Measurements from ENCODE around the gene PHLPP1.
"Not testable (repeated sequence)": the region's sequence is repeated elsewhere in the genome, so short reads cannot be mapped to it uniquely, and the experiment has no call there.

The PHLPP1 gene

DNA sequence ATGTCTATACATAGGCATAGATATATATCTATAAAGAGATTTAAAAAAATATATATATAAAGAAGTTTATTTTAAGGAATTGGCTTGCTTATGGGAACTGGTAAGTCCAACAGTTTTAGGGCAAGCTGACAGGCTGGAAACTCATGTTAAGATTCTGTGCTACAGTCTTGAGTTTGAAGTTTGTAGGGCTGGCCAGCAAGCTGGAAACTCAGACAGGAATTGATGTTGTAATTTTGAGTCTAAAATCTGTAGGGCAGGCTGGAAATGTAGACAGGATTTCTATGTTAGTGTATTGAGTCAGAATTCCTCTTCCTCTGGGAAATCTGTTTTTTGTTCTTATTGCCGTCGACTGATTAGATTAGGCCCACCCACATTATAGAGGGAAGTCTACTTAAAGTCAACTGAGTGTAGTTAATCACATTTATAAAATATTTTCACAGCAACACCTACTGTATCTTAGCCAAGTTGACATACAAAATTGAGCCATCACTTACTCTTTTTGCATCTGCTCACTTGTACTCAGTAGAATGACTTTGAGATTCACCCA lies 60.8 kb downstream of the PHLPP1 start:
- DNase-seq = no peak

DNA sequence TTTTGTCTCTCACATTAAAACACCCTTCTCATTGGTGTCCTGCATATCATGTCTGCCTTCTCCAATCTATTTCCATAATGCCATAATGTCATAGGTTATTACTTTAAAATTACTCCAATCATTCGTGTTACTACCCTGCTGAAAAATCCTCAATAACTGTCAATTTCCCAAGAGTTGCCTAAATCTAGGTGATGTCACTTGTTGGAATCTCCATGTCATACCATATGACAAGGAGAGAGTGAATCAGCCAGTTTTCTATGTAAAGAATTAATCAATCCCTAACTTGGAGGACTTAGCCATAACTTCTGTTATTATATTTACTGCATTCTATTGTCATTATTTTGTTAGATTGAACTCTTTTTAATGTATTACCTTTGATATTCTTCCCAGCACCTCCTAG lies 62.5 kb downstream of the PHLPP1 start:
- DNase-seq = no peak

DNA sequence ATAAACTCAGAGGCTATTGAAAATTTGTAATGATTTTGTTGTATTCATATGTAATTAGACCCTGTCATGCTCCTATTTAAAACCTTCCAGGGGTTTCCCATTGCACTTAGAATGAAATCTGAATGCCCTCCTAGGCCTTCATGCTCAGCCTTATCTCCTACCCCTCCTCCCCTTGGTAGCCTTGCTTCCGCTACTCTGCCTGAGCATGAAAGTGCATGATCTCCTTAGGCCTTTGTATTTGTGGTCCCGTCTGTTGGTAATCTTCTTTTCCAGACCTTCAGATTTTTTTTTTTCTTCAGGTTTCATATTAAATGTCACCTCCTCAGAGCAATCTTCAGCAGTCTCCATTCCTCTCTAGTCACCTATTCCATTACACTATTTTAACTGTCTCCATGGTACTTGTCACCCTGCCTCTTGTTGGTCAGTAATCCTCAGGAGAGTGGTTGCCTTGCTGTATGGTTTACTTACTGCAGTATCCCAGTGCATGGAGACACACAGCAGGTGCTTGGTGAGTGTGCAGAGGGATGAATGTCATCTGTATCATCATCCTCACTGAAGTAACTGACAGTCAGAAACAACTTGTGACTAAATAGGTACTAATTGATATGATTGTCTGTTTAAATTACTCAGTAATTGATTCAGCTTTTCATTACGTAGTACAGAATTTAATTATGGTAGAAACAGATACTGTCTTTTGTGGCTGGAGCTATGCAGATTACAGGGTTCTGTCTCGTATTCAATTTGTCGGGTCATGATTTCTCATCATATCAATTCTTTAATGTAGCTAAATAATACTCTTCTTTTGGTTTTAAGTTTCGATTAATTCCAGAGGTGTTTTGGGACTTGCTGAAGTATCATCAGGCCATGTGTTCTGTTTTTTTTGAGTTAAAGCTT lies 63.9 kb downstream of the PHLPP1 start:
- DNase-seq = no peak

DNA sequence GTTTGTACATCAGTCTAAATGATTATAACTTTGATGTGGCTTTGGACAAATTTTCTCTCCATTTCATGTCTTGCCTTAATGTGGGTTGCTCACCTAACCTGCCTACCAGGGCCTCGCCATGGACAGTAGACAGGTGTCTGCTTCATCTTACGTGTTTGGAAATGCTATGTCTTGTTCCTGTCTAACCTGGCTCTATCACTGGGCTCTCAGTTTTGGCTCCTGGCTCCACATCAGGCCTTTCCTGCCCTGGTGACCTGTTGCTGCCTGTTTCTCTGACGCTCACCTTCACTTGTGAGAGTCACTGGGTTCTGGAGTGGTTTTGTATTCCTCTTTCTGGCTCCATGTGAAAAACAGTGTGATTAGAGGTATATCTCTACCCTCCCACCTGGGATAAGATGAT lies 65.9 kb downstream of the PHLPP1 start:
- no peak for DNase-seq

DNA sequence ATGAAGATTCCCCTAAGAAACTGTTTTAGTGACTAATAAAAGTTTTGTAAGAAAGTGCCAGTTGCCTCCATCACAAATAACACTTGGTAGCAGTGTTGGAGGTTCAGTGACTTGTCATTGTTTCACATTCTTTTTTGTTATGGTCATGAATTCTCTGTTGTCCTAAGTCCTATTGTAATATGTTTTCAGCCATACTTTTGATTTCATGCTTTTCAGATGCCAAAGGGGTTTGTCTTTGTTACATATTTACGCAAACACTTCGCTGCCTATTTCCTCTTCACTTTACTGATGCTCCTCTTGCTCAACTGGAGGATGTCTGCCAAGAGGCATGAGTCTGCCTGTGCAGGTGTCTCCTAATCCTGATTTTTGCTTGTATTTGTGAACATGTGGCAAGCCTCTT lies 66.6 kb downstream of the PHLPP1 start:
- DNase-seq = no peak

DNA sequence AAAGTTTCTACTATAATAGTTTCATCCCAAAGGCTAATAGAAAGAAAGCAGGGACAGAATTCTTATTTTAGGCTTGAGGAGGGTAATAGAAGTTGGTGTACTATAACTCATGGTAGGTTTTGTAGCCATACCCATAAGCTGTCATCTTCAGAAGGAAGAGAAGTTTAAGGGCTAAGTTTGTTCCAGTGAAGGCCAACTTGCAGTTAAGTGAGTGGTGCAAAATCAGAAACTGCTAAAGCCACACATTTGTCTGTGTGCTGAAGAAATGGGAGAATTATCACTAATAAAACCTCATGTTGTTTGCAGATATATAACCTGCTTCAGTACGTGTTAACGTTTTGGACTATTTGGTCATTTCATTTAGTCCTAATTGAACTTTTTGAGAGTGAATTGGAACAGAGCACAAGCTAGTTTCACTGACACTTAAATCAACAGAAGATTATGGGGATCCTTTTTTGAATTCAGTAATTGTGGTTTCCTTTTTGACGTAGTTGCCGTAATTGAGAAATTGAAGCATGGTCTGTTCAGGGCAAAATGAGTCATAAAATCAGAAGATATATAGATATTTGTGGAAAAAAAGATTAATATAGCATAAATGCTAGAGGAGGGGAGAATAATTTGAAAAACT lies 69.1 kb downstream of the PHLPP1 start:
- DNase-seq = peak in 1 of 2 donors; percentile 11

DNA sequence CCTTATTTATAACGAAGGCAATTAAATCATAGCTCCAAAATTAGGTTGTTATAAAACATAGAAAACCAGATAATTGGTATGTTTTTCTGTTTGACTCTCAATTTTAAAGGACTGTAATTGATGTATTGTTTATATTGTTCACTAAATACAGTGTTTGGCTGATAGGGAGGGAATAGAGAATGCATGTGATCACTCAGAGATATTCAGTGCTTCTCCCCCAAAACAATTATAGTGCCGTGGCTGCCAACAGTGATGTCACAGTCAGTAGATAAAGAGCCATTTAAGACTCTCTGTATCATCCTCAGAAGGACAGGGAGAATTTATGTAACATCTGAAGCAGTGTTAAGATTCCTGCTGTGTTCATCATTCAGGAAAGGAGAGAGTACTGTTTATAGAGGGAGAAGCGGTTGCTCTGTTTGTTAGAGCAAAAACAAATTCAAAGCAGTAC lies 69.6 kb downstream of the PHLPP1 start:
- DNase-seq = no peak

DNA sequence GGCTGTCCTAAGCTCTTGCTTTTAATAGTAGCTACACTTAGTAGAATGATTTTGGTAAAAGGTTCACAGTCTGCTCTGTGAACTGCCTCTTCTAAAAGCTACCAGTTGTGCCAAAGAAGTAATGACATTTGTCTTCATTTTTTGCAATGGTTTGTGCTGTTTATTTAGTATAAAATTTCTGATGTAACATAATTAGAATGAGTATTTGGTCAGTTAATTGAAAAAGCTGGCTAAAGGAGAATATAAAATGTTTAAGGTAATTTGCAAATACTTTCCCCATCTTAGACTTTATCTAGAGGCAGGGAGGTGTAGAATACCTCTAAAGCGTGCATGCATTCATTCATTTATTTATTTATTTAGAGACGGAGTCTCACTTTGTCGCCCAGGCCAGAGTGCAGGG lies 71.3 kb downstream of the PHLPP1 start:
- DNase-seq = no peak

DNA sequence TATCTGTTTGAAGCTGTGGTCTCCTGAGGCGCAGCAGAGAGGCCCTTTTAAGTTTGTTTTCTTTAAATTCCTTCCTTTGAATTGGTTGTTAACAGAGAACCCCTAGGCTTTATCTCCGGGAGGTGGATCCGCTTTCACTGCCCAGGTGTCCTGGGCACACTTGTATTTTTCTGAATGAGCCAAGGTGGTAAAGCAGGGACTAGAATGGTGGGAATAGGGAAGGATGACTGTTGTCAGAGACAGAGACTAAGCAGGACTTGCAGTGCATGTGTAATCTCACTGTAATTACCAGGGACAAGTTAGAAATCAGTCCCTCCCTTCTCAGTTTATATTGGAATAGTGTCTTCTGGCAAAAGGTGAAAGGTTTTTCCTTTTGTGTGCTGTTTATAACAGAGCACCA lies 72.8 kb downstream of the PHLPP1 start:
- no peak for DNase-seq

DNA sequence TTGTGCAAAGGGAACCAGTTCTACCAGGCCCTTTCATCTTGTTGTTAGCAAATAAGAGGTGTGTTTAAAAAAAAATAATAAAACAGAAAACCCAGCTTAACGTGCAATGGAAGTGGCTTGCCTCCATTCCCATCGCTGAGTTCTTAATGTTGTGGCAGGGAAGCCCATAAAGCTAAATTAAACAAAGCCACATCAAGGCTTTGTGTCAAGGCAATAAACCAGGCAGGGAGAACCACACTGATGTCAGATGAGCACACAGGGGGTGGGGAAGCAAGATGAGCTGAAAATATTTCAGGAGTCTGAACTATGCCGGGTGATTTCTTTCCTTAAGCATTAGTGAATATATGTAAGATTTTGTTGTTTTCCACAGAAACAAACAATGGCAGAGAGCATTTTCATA lies 73.5 kb downstream of the PHLPP1 start:
- no peak for DNase-seq

DNA sequence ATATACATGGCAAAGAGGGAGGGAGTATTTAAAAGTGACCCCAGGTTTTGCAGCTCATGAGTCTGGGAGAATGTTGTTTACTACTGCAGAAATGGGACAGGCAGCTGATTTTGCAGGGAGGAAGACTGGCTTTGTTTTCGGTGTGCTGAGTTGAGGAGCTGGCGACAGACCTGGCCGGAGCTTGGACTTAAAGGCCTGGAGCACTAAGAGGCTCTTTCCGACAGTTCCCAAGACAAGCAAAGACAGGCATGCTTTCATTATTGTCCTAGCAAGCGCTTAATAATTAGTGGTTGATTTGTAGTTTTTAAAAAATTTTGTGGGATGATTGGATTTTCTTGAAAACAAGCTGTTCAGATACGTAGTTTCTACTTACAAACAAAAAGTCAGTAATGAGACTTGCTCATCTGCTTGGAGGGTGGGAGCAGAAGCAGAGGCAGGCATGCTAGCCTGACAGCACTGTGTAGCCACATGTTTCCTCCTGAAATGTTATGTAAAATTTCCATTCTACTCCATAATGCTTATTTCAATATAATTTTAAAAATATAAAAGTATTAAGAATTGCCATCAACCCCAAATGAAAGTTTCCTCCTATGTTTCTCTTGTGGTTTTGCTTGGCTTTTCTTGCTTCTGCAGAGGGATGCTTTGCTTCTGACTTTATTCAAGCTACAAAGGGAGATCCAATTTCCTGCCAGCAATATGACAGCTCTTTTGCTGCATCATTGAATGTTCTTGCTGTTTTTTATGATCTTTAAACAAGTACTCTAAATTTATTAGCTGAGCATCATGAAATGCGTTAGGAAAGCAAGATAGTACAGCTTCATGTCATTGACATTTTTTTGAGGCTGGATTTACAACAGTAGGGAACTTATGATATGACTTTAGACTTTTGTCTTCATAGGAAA lies 75.8 kb downstream of the PHLPP1 start:
- no peak for DNase-seq

DNA sequence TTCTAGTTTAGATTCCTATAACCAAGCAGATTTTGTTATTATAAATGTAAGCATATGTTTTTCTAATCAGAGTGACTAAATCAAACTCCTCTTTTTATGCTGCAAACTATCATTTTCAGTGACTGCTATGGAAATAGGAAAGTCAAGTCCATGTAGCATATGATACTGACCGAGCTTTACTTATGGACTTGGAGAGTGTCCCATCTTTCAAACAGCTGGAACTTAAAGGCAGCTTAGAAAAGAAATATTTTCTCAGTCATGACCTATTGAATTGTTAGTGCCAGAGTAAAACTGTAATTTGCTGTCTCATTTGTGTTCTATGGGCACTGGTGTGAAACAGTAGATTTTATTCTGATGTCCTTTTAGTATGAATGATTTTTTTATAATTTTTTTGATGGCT lies 76.7 kb downstream of the PHLPP1 start:
- DNase-seq = no peak

DNA sequence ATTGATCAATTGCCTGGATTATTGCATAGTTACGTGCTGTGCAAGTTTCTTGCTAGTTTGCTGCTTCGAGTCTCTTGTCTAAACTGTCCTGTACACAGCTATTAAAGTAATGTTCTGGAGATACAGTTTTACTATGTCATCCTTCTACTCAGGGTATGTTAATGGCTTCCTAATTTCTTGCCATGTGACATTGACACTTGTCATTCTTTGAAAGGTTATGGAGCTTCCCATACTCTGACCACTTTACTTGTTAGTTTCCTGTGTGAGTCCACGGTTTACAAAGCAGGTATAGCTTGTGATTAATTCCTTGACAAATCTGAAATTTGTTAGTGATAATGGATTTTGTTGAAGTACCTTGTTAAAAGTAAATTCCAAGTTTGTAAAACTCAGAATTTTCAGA lies 80.5 kb downstream of the PHLPP1 start:
- DNase-seq = no peak

DNA sequence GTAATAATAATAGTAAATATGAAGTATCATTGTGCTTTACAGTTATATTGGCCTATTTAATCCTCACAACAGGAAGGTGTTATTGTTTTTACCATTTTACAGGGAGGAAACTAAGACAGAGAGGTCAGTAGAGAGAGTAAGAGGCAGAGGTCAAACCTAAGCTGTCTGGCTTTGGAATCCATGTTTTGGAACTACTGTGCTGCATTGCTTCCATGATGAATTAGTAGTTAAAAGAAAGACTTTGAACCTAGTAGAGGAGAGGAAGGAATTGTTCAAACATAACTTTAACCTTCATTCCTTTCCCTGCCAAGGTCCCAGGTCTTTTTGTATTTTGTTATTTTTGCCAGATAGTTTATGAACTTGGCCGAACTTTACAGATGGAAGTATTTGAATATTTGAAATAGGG lies 80.9 kb downstream of the PHLPP1 start:
- DNase-seq = no peak

DNA sequence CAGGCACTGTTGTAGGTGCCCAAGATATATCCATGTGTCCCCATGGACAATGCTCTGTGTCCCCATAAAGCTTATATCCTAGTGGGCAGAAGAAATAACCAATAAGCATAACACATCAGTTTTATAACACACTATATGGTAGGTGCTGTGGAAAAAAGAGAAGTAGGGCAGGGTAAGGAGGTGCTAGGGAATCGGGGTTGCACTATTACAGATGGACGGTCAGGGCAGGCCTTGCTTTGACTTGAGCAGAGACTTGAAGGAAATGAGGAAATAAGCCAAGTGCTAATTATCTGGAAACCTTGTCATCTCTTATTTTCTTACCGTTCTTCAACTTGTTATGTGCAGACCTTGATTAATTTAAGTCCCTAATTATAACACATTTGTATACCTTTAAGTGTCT lies 82.0 kb downstream of the PHLPP1 start:
- DNase-seq = no peak

DNA sequence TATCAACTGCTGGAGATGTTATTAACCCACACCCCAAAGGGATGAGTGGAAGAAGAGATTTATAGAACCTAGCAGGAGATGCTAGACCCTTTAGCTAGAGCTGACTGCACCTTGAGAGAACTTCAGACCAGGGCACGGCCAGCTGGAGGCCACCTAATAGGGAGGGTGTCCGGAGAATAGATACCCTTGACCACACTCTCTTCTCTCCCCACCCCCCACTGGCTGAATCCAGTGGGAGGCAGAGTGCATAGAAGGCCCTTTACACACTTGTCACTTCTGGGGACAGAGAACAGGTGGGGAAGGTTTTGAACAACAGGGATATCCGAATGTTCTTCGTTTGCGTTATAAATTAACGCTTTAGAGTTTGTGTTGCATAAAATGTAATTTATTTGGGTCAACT lies 84.6 kb downstream of the PHLPP1 start:
- DNase-seq = no peak

DNA sequence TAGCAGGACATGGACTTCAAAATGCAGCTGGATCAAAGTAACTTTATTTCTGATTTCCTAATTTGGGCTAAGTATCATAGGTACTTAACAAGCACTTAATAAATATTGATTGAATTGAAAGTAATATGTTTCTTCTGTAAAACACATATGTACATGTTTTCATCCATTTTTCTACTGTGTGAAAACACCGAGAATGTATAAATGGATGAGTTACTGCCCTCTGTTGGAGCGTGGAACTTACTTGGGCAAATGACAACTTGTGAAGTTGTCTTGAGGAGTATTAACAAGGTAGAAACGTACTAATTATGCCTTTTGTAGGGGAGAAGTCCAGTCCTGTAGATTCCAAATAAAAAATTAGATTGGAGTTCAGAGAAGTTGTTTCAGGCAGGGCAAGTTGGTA lies 87.2 kb downstream of the PHLPP1 start:
- peak in 1 of 2 donors; percentile 13 for DNase-seq

DNA sequence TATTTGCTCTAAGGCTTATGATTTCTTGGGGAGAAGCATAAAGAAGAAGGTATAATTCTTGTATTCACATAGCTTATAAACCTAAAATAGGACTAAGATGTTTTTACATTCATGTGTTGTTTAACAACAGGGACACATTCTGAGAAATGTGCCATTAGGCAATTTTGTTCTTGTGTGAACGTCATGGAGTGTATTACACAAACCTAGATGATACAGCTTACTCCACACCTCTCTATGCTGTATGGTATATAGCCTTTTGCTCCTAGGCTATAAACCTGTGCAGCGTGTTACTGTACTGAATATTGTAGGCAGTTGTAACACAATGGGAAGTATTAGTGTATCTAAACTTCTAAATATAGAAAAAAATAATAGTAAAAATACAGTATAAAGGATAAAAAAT lies 92.1 kb downstream of the PHLPP1 start:
- no peak for DNase-seq

DNA sequence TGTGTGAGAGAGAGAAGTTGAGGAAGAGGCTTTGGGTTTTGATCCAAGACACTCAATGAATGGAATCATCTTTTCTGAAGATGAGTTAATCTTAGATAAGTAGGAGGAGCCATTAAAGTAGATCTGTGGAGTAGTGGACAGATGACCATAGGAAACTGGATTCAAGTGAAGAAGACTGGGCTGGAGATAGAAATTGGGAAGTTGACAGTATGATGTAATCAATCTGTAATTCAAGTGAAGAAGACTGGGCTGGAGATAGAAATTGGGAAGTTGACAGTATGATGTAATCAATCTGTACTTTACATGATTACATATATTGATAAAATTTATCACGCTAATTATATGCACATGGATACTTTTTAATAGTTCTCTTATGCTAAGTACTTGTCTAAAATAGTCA lies 92.8 kb downstream of the PHLPP1 start:
- no peak for DNase-seq

DNA sequence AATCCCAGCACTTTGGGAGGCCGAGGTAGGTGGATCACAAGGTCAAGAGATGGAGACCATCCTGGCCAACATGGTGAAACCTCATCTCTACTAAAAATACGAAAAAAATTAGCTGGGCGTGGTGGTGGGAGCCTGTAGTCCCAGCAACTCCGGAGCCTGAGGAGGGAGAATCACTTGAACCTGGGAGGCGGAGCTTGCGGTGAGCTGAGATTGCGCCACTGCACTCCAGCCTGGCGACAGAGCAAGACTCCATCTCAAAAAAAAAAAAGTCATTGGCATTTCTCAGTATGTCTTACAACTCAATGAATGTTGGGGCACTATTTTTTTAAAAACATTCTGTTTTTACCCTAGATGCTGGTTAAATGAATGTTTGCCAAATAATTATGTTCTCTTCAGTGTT lies 94.1 kb downstream of the PHLPP1 start:
- not testable (repeated sequence) for DNase-seq

DNA sequence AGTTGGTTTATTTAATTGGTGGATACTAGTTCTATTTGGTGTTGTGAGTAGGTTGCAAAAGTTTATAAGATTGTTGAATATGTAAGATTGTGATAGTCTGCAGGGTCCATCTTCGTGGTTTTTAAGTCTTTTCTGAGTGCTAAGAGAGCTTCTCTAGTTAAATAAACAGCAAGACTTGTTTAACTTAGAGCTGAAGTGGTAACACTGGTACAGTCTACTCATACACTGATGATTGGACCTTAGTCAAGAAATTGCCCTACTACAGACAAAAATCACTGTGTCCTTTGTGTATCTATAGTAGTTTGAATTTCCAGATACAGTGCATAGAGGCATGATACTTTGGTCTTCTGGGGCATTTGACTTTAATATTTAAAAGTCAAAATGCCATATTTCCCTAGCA lies 94.6 kb downstream of the PHLPP1 start:
- DNase-seq = no peak

DNA sequence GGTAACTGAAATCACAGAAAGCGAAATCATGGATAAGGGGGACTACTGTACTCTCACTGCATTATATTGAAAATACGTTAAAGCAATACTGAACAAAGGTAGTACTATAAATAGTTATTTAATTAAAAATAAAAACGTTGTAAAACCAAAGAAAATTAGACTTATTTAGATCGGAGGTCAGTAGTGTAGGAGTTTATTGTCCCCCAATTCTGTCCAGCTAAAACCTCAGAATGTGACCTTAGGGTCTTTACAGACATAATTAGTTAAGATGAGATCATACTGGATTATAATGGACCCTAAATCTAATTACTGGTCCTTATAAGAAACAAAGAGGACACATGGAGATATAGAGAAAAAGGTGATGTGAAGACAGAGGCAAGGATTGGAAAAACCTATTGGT lies 95.3 kb downstream of the PHLPP1 start:
- DNase-seq = no peak

DNA sequence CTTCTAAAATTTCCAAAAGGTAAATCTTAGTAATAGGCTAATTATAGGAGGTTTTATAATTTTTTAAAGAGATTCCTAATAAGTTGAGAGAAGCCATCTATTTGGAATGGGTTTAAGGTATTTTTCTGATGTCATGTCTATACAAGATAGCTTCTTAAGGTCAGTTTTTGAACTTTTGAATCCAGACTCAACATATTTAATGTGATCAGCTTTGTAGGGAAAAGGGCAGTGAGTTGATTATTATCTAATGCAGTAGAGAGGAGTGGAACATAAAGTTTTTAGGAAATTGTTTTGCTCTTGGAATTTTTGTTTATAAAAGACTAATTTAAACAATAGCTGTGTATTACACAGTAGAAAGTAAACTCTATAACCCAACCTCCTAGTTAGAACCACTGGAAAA lies 96.3 kb downstream of the PHLPP1 start:
- no peak for DNase-seq

Measured in CD4-positive, alpha-beta T cell treated with Interferon alpha-2 for 1 hour (primary cell).